SW480 (cell line): ENCODE measurements around the gene SEPTIN8.
"Not testable (repeated sequence)": the region's sequence is repeated elsewhere in the genome, so short reads cannot be mapped to it uniquely, and the experiment has no call there.

ENCODE experiments used
- DNase-seq: peaks from one replicate; pipeline ENCODE4 v3.0.0-alpha.2; 2016; ENCODE audit warnings: low spot score

Gene SEPTIN8

DNA sequence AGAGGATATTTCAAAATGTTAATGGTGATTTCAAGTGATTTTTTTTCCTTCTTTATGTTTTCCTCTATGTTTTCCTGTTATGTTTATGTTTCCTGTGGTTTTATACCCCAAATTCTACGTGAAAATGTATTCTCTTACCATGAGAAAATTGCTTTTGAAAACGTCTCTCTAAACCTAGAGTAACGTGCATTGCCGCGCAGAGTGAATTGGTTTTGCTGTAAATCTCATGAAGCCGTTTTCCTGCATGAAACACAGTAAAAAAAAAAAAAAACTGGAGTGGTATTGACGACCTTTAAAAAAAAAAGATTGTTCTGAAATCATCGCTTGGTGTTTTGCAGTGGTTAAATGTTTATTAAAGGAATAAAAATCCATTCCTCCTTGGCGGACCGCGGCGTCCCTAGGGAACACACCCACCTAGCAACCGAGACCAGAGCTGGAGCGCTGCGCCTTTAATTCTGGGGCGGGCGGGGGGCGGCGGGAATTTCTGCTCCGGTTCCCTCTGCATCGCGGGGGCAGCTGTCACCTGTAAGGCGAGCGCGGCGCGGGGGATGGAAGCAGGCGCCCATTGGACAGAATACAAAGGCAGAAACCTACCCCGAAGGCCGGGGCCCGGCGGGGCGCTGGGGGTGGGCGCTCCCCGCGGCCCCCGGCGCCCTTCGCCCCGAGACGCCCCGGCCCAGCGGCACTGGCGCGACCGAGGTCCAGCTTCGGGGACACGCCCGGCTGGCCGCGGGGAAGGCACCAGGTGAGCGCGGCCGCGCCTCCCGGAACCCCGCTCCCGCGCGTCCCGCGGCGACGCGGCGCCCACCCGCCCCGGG, 36.0 kb upstream of the SEPTIN8 start, which contains the start of gene SOWAHA:
SOWAHA (plus strand) TSS at position 522 of the 818 bp plus-strand sequence. CDS start 320 bp downstream, outside the sequence.
- peak; percentile 61 for DNase-seq

DNA sequence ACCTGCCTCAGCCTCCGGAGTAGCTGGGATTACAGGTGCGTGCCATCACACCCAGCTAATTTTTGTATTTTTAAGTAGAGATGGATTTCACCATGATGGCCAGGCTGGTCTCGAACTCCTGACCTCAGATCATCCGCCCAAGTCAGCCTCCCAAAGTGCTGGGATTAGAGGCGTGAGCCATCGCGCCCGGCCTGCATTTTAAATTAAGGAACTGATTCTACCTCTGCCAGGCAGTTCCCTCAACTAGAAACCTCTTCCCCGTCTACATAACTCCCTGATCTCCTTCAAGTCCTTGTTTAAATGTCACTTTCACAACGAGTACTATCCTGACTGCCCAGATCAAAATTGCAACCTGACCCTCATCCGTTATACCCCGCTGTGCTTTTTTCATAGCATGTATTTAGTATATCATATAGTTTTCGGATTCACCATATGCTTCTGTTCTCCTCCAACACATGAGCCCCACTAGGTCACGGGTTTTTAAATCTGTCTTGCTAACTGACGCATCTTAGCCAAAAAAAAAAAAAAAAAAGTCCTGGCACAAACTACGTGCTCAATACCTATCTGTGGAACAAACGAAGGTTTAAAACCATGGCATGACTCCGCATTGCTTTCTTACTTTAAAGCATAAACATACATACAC, 35.2 kb upstream of the SEPTIN8 start:
- no peak for DNase-seq

DNA sequence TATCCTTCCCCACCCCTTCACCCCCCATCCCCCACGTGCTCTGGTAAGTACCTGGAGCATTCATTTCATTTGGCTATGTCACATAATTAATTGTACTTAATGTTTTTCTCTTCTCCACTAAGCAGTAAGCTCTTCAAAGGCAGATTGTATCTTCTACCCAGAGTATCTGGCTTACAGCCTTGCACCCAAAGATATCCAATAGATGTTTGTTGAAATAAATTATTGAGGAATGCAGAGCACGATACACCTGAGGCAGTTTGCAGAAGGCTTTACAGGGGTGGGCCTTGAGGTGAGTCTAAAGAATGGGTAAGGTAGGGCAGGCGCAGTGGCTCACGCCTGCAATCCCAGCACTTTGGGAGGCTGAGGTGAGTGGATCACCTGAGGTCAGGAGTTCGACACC, 33.6 kb upstream of the SEPTIN8 start:
- no peak for DNase-seq

DNA sequence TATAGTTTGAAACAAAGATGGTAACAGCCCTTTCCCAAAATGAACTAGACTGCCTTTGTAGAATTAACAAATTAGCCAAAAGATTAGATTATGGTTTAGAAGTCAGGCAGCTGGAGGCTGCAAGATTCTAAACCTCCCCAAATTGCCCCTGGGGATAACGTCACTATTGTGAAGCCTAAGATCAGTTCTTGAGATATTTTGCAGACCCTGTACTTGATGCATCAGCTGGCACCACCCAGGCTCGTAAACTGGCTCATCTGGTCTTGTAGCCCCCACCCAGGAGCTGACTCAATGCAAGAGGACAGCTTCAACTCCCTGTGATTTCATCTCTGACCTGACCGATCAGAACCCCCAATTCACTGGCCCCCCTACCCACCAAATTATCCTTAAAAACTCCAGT, 31.8 kb upstream of the SEPTIN8 start:
- no peak for DNase-seq

- DNase-seq: no peak
Observed at GRCh38 chr5:132808448-132808847, 31.4 kb upstream of the SEPTIN8 start.

DNA sequence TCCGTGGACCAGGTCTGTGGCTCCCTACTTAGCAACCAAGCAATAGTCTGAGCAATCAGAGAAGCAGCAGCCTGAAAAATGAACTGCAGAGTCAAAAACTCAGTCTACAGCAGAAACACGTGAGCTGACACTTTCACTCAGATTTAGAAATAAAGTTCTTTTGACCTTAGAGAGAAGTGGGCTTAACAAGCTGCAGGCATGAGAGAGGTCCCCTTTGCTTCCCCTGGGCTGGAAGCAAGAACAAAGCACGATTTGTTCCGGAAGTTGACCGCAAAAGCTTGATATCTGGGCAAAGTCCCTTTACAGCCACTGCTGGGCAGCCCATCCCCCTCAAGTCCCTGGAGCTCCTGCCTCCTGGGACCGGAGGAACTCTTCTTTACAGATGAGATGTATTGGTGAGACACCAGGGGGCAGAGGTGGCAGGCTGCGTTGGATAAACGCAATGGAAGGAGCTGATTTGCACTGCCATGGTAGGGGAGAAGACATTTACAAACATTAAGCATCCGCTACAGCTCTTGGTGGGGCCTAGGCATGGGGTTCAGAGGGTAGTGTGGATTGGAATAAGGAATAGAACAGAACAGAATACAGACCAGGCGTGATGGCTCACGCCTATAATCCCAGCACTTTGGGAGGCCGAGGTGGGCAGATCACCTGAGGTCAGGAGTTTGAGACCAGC, 30.3 kb upstream of the SEPTIN8 start:
- peak; percentile 99 for DNase-seq

DNA sequence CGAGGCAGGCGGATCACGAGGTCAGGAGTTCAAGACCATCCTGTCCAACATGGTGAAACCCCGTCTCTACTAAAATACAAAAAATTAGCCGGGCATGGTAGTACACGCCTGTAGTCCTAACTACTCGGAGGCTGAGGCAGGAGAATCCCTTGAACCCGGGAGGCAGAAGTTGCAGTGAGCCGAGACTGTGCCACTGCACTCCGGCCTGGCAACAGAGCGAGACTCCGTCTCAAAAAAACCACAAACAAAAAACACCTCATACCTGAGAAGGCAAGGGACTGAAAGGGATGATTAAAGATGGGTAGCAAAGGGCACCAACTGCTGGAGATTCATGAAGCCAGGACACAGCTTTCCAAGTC, 29.7 kb upstream of the SEPTIN8 start:
- not testable (repeated sequence) for DNase-seq

DNA sequence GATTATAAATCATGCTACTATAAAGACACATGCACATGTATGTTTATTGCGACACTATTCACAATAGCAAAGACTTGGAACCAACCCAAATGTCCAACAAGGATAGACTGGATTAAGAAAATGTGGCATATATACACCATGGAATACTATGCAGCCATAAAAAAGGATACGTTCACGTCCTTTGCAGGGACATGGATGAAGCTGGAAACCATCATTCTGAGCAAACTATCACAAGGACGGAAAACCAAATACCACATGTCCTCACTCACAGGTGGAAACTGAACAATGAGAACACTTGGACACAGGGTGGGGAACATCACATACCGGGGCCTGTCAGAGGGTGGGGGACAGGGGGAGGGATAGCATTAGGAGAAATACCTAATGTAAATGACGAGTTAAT, 28.8 kb upstream of the SEPTIN8 start:
- DNase-seq: not testable (repeated sequence)

DNA sequence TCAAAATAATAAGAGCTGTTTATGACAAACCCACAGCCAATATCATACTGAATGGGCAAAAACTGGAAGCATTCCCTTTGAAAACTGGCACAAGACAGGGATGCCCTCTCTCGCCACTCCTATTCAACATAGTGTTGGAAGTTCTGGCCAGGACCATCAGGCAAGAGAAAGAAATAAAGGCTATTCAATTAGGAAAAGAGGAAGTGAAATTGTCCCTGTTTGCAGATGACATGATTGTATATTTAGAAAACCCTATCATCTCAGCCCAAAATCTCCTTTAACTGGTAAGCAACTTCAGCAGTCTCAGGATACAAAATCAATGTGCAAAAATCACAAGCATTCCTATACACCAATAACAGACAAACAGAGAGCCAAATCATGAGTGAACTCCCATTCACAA, 27.2 kb upstream of the SEPTIN8 start:
- not testable (repeated sequence) for DNase-seq

GRCh38 chr5:132802685-132803066, 25.6 kb upstream of the SEPTIN8 start:
- DNase-seq: not testable (repeated sequence)

GRCh38 chr5:132802044-132802684, 25.1 kb upstream of the SEPTIN8 start:
- DNase-seq: no peak

- no peak for DNase-seq
Observed at GRCh38 chr5:132800545-132800944, 23.5 kb upstream of the SEPTIN8 start.

DNA sequence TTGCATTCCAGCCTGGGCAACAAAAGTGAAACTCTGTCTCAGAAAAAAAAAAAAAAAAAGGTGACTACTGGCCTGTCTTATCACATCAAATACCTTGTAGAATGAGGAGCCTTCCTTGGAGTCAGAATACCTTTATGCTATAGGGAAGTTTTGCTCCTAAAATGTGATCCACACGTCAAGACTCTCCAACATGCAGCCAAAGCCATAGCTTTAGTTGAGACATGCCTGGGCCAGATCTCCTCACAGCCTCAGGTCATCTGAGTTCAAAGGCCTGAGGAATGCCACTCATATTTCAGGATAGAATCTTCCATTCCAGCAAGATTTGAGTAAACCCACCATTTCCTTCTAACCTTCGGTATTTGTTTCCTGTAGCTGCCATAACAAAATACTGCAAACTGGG, 22.4 kb upstream of the SEPTIN8 start:
- DNase-seq: no peak

DNA sequence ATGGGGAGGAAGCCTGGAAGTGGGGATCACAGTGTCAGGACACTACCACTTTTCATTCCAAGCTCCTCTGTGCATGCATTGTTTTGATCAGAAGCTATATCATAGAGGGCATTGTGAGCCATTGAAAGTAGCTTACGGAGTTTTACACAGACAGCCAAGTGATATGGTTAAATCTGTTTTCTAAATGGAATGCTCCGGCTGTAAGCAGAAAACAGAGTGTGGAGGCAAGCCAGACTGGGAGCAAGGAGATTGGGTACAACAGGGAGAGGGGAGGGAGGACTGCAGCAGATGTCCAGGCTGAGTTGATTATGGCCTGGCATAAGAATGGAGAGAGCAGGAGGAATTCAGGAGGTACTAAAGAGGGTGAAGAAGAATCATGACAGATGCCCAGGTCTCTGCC, 20.6 kb upstream of the SEPTIN8 start:
- no peak for DNase-seq

- DNase-seq: no peak
Observed at GRCh38 chr5:132791026-132791425, 14.0 kb upstream of the SEPTIN8 start.

DNA sequence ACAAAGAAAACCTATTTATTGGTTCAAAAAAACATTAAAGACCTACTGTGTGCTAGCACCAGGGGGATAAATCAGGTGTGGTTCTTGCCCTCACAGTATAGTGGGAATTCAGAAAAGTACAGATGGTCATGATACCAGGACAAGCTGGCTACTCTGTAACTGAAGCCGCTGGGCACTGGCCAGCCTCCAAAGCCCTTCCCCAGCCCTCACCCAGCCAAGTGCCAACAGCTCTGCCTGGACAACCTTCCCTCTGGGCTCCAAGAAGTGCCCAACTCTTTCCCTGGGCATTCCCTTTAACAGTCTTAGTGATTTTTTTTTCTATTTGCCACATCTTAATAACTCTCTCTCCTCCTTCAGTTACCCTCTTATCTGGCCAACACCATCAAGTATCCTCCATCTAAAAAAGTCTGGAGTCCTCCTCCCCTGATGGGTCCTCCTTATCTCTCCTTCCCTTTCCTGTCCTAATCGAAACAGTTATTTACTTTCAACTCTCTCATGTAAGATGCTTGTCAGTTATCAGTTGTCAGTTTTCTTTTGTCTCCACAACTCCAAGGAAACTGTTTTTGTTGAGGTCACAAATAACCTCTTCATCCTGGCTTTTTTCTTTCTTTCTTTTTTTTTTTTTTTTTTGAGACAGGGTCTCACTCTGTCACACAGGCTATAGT, 13.3 kb upstream of the SEPTIN8 start:
- DNase-seq: no peak

GRCh38 chr5:132788990-132789886, 12.2 kb upstream of the SEPTIN8 start:
- DNase-seq: no peak

- DNase-seq: no peak
Observed at GRCh38 chr5:132788508-132788907, 11.5 kb upstream of the SEPTIN8 start.

- no peak for DNase-seq
Observed at GRCh38 chr5:132787076-132787475, 10.0 kb upstream of the SEPTIN8 start.

DNA sequence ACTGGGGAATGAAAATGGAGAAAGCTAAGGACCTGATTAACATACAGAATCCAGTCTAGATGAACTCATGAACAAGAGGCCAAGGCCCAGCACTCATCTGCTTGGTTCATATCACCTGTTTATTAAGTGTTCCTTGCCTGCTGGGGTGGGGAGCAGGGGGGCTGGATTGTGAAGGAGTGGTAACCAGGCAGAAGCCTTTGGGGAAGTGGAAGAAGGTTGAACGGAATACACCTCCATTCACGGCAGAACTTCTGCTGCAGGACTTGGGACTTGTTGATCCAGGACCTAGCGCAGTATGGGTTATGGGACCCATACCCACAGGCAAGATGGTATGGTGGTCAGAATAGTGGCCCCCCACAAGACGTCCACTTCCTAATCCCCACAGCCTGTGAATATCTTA, 8.8 kb upstream of the SEPTIN8 start:
- DNase-seq: no peak

DNA sequence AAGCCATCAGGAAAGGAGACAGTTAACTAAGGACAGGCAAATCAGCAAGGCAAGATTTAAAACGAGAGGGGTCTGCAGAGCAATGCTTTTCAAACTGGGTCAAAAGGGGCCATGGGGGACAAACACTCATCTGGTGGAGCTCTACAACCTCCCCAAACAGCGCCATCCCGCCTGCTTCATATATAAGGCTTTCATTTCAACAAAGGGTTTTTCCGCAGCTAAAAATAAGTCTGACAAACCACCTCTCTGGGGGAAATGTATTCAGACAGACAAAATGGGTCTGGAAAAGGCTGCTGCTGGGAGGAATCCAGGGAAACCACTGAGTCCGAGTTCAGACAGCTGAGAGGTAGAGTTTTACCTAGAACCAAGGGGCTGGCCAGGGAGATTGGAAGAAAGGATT, 8.3 kb upstream of the SEPTIN8 start:
- no peak for DNase-seq
